Globus pallidus (tissue), 1 donor: Measurements from ENCODE around the gene RNF220.

Experiments used
- DNase-seq: peaks from one replicate; pipeline ENCODE4 v3.0.0-alpha.2; 2015; ENCODE audit warnings: low spot score

Gene RNF220

GRCh38 chr1:44405031-44405797 lies at the start of gene RNF220:
RNF220 (plus strand) TSS chr1:44405255.
- peak; percentile 99 for DNase-seq

- peak; percentile 51 for DNase-seq
Observed at GRCh38 chr1:44355582-44356305, 49.3 kb upstream of the RNF220 start.

GRCh38 chr1:44357710-44358109 lies 47.3 kb upstream of the RNF220 start:
- DNase-seq, result no peak

GRCh38 chr1:44359234-44359935 lies 45.7 kb upstream of the RNF220 start:
- no peak for DNase-seq

- no peak for DNase-seq
Observed at GRCh38 chr1:44361478-44361877, 43.6 kb upstream of the RNF220 start.

- DNase-seq, result no peak
Observed at GRCh38 chr1:44366371-44366975, 38.6 kb upstream of the RNF220 start.

- DNase-seq, result no peak
Observed at GRCh38 chr1:44367944-44368343, 37.1 kb upstream of the RNF220 start.

GRCh38 chr1:44368471-44369151 lies 36.4 kb upstream of the RNF220 start:
- DNase-seq, result no peak

GRCh38 chr1:44371206-44371605 lies 33.8 kb upstream of the RNF220 start:
- DNase-seq, result no peak

GRCh38 chr1:44375547-44375946 lies 29.5 kb upstream of the RNF220 start:
- DNase-seq, result no peak

- peak; percentile 80 for DNase-seq
Observed at GRCh38 chr1:44377925-44378784, 26.9 kb upstream of the RNF220 start.

- peak; percentile 65 for DNase-seq
Observed at GRCh38 chr1:44380666-44381177, 24.3 kb upstream of the RNF220 start.

- DNase-seq, result no peak
Observed at GRCh38 chr1:44388551-44388950, 16.5 kb upstream of the RNF220 start.

- DNase-seq, result no peak
Observed at GRCh38 chr1:44389437-44389836, 15.6 kb upstream of the RNF220 start.

- DNase-seq, result no peak
Observed at GRCh38 chr1:44390277-44390676, 14.8 kb upstream of the RNF220 start.

GRCh38 chr1:44401256-44402228 lies 3.5 kb upstream of the RNF220 start:
- DNase-seq, result no peak

GRCh38 chr1:44405798-44406736 lies 1.0 kb downstream of the RNF220 start:
- peak; percentile 43 for DNase-seq

GRCh38 chr1:44406737-44407429 lies 1.8 kb downstream of the RNF220 start:
- no peak for DNase-seq
